Measurements from ENCODE around the gene KRTAP12-1.

Gene KRTAP12-1

GRCh38 chr21:44681861-44682579 lies at the start of gene KRTAP12-1:
Gene KRTAP12-1 (minus strand): TSS chr21:44682163. CDS start chr21:44682123, 40 bp downstream.
- no peak for DNase-seq

- no peak for DNase-seq
Observed at GRCh38 chr21:44730951-44731579, 49.1 kb upstream of the KRTAP12-1 start.

- no peak for DNase-seq
Observed at GRCh38 chr21:44730028-44730395, 48.0 kb upstream of the KRTAP12-1 start.

- no peak for DNase-seq
Observed at GRCh38 chr21:44729336-44730027, 47.5 kb upstream of the KRTAP12-1 start.

- no peak for DNase-seq
Observed at GRCh38 chr21:44728716-44729115, 46.8 kb upstream of the KRTAP12-1 start.

GRCh38 chr21:44727757-44728156 lies 45.8 kb upstream of the KRTAP12-1 start:
- no peak for DNase-seq

GRCh38 chr21:44727321-44727720 lies 45.4 kb upstream of the KRTAP12-1 start:
- DNase-seq = no peak

- DNase-seq = no peak
Observed at GRCh38 chr21:44726826-44727225, 44.9 kb upstream of the KRTAP12-1 start.

GRCh38 chr21:44724926-44725325 lies 43.0 kb upstream of the KRTAP12-1 start:
- DNase-seq = no peak

GRCh38 chr21:44724196-44724595 lies 42.2 kb upstream of the KRTAP12-1 start:
- no peak for DNase-seq

GRCh38 chr21:44723177-44724131 lies 41.5 kb upstream of the KRTAP12-1 start:
- peak; percentile 30 for DNase-seq

- DNase-seq = no peak
Observed at GRCh38 chr21:44722731-44723130, 40.8 kb upstream of the KRTAP12-1 start.

- DNase-seq = no peak
Observed at GRCh38 chr21:44720170-44720569, 38.2 kb upstream of the KRTAP12-1 start.

GRCh38 chr21:44718571-44718970 lies 36.6 kb upstream of the KRTAP12-1 start:
- no peak for DNase-seq

GRCh38 chr21:44718093-44718492 lies 36.1 kb upstream of the KRTAP12-1 start:
- DNase-seq = no peak

- no peak for DNase-seq
Observed at GRCh38 chr21:44716984-44717383, 35.0 kb upstream of the KRTAP12-1 start.

GRCh38 chr21:44714905-44715304 lies 32.9 kb upstream of the KRTAP12-1 start:
- DNase-seq = no peak

- no peak for DNase-seq
Observed at GRCh38 chr21:44713846-44714245, 31.9 kb upstream of the KRTAP12-1 start.

GRCh38 chr21:44713130-44713529 lies 31.2 kb upstream of the KRTAP12-1 start:
- DNase-seq = no peak

- no peak for DNase-seq
Observed at GRCh38 chr21:44712203-44713028, 30.5 kb upstream of the KRTAP12-1 start.

GRCh38 chr21:44711327-44712202 lies 29.6 kb upstream of the KRTAP12-1 start, which contains the start of gene TSPEAR:
Gene TSPEAR (minus strand): TSS chr21:44711572. CDS start chr21:44711514, 58 bp downstream.
- DNase-seq = no peak

Measured in CD4-positive, alpha-beta T cell treated with Interleukin-10 for 1 hour (primary cell).